T-helper 1 cell treated with Interleukin-12 subunit alpha and Interleukin-12 subunit beta and Interleukin-4 antibody, amounts not matched to agents 30 ng/mL and 1 ng/mL, for 36 hours (primary cell): ENCODE measurements around the gene STRA8. TPM values are rescaled to one million over a fixed set of nuclear protein-coding genes. Genes with fewer than 3 reads are reported as not detected.

Source experiments
- intact Hi-C: fragments of 100-400 bp; cut with micrococcal nuclease; formaldehyde crosslinking; loops from one replicate; pipeline ENCODE4 v1.15.1; 2024
- total RNA-seq: library from RNA; stranded (reverse); gene quantifications from 2 replicates; pipeline ENCODE4 v1.2.3, GENCODE V29; 2022

The STRA8 gene
- total RNA-seq, 1 donor from 2014 or later = not detected

GRCh38 chr7:135235841-135236240 lies 2.2 kb downstream of the STRA8 start:
- intact Hi-C loops = no loop called here

- intact Hi-C loops = no loop called here
These were observed 3.1 kb downstream of the STRA8 start for GRCh38 chr7:135236727-135237126.

- intact Hi-C loops = no loop called here
These were observed 4.6 kb downstream of the STRA8 start for GRCh38 chr7:135238112-135238744.

GRCh38 chr7:135239263-135239662 lies 5.6 kb downstream of the STRA8 start:
- intact Hi-C loops = no loop called here

- intact Hi-C loops = no loop called here
These were observed 6.8 kb downstream of the STRA8 start for GRCh38 chr7:135240441-135240840.

GRCh38 chr7:135242096-135242684 lies 8.6 kb downstream of the STRA8 start:
- intact Hi-C loops = no loop called here

GRCh38 chr7:135245226-135246190 lies 11.9 kb downstream of the STRA8 start:
- intact Hi-C loops = no loop called here

GRCh38 chr7:135246191-135246825 lies 12.7 kb downstream of the STRA8 start:
- intact Hi-C loops = no loop called here

GRCh38 chr7:135247746-135248471 lies 14.3 kb downstream of the STRA8 start:
- intact Hi-C loops = no loop called here

- intact Hi-C loops = no loop called here
These were observed 14.9 kb downstream of the STRA8 start for GRCh38 chr7:135248546-135248945.

- intact Hi-C loops = no loop called here
These were observed 18.1 kb downstream of the STRA8 start for GRCh38 chr7:135251496-135252391.

- intact Hi-C loops = no loop called here
These were observed 20.5 kb downstream of the STRA8 start for GRCh38 chr7:135253851-135254771.

- intact Hi-C loops = no loop called here
These were observed 24.2 kb downstream of the STRA8 start for GRCh38 chr7:135257790-135258189.

- intact Hi-C loops = no loop called here
These were observed 24.9 kb downstream of the STRA8 start for GRCh38 chr7:135258585-135258984.

- intact Hi-C loops = no loop called here
These were observed 26.1 kb downstream of the STRA8 start for GRCh38 chr7:135259702-135260101.

GRCh38 chr7:135260470-135260869 lies 26.8 kb downstream of the STRA8 start:
- intact Hi-C loops = no loop called here

- intact Hi-C loops = no loop called here
These were observed 27.5 kb downstream of the STRA8 start for GRCh38 chr7:135260930-135261721.
